KOPT-K1 (cell line): Measurements from ENCODE around the gene SIL1.

Experiments used
- H3K27ac ChIP-seq: fragments of 200-600 bp; sonication (generic); 2 replicates; pipeline ENCODE4 v1.5.1; 2016; ENCODE audit warnings: antibody characterized with exemption, mild to moderate bottlenecking, low read depth, low read length; ENCODE audit not compliant: poor library complexity, severe bottlenecking
- H3K36me3 ChIP-seq: fragments of 200-600 bp; sonication (generic); 2 replicates; pipeline ENCODE4 v1.5.1; 2017; ENCODE audit warnings: antibody characterized with exemption, mild to moderate bottlenecking, low read length, moderate library complexity; ENCODE audit not compliant: insufficient read depth
- H3K9me3 ChIP-seq: fragments of 200-600 bp; sonication (generic); 2 replicates; pipeline ENCODE4 v1.5.1; 2017; ENCODE audit warnings: antibody characterized with exemption, low read length, mild to moderate bottlenecking; ENCODE audit not compliant: insufficient read depth, poor library complexity, severe bottlenecking

The SIL1 gene

GRCh38 chr5:138951091-138951985, 246.8 kb downstream of the SIL1 start:
- H3K27ac ChIP-seq = no peak overlapping the region
- H3K9me3 ChIP-seq = no peaks in the 10 kb centered on the region
- H3K36me3 ChIP-seq = no peaks in the 10 kb centered on the region

- Histone ChIP-seq H3K27ac (no peak overlapping the region), H3K9me3 (no peaks in the 10 kb centered on the region), H3K36me3 (no peaks in the 10 kb centered on the region)
These were observed 247.6 kb downstream of the SIL1 start for GRCh38 chr5:138950421-138951031.

DNA sequence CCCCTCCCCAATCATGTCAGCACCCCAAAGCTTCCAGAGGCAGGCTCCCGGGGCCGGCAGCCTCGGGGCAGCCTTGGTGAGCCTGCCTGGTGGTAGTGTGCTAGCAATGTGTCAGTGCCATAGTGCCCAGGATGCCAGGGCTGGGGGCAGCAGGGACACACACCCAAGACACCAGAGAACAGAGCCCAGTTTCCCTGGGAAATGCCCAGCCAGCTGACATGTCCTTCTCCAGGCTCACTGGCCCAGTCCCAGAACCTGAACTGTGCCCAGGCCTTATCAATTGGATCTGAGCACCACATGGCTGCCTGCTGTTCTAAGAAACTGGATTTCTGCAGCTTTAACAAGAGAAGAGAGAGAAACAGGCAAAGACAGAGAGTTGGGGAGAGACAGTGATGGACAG, 248.2 kb downstream of the SIL1 start:
- H3K27ac ChIP-seq = no peak overlapping the region
- no peaks in the 10 kb centered on the region for H3K9me3 ChIP-seq
- H3K36me3 ChIP-seq = no peaks in the 10 kb centered on the region

- no peaks in the 10 kb centered on the region for H3K36me3 ChIP-seq
- H3K27ac ChIP-seq = no peak overlapping the region
These were observed 249.0 kb downstream of the SIL1 start for GRCh38 chr5:138949223-138949574.

DNA sequence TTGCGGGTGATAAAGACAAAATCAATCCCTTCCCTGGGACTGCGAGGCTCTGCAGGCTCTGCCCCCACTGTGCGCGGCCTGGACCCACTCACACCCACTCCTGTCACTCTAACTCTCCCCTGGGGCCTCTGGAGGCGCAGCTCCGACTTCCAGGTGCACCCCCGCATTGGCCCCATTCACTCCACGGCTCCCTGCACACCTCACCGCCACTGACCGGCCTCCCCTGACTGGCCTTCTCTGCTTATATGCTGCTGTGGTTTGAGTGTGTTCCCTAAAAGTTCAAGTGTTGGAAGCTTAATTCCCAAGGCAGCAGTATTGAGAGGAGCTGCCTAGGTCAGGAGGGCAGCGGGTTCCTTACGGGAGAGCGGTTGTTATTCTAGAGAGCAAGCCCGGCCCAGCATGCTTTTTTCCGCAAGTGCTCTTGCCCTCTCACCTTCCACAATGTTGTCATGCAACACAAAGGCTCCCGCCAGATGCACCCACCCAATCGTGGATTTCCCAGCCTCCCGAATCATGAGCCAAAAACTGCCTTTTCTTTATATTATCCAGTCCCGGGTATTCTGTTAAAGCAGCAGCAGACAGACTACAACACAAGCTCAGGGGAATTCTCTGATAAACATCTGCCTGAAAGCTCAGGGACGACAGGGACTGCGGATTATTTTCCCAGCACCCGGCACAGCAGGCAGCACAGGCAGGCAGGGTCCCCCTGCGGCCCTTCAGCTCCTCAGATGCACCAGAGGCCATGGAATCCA, 249.5 kb downstream of the SIL1 start:
- no peaks in the 10 kb centered on the region for H3K9me3 ChIP-seq
- H3K36me3 ChIP-seq = no peaks in the 10 kb centered on the region
- H3K27ac ChIP-seq = no peak overlapping the region

More at GRCh38 chr5:138949223-138949574, 249.0 kb downstream of the SIL1 start:
- H3K9me3 ChIP-seq = no peaks in the 10 kb centered on the region

DNA sequence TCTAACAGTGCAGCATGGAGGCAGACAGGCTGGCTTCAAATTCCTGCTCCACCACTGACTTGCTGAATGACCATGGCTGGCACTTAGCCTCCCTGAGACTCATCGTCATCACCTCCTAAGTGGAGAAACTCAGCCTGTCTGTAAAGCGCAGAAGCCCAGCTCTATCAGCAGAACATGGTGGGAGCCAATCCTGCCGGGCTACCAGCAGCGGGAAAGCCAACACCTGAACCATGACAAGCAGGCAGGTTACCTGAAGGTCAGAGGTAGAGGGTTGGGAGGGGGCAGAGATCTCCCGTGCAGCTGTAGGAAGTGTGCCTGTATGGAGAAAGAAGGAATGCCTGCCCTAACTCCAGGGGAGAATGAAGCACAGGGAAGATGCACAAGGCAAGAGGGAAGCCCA, 250.4 kb downstream of the SIL1 start:
- Histone ChIP-seq H3K36me3 (no peaks in the 10 kb centered on the region), H3K9me3 (no peaks in the 10 kb centered on the region), H3K27ac (no peak overlapping the region)

GRCh38 chr5:138946831-138947560, 251.2 kb downstream of the SIL1 start:
- Histone ChIP-seq H3K36me3 (no peaks in the 10 kb centered on the region), H3K9me3 (no peaks in the 10 kb centered on the region), H3K27ac (no peak overlapping the region)

- Histone ChIP-seq H3K9me3 (no peaks in the 10 kb centered on the region), H3K36me3 (no peaks in the 10 kb centered on the region), H3K27ac (no peak overlapping the region)
These were observed 251.9 kb downstream of the SIL1 start for GRCh38 chr5:138946241-138946623.

- H3K9me3 ChIP-seq = no peaks in the 10 kb centered on the region
- no peaks in the 10 kb centered on the region for H3K36me3 ChIP-seq
- H3K27ac ChIP-seq = no peak overlapping the region
These were observed 252.5 kb downstream of the SIL1 start for GRCh38 chr5:138945421-138946240.

DNA sequence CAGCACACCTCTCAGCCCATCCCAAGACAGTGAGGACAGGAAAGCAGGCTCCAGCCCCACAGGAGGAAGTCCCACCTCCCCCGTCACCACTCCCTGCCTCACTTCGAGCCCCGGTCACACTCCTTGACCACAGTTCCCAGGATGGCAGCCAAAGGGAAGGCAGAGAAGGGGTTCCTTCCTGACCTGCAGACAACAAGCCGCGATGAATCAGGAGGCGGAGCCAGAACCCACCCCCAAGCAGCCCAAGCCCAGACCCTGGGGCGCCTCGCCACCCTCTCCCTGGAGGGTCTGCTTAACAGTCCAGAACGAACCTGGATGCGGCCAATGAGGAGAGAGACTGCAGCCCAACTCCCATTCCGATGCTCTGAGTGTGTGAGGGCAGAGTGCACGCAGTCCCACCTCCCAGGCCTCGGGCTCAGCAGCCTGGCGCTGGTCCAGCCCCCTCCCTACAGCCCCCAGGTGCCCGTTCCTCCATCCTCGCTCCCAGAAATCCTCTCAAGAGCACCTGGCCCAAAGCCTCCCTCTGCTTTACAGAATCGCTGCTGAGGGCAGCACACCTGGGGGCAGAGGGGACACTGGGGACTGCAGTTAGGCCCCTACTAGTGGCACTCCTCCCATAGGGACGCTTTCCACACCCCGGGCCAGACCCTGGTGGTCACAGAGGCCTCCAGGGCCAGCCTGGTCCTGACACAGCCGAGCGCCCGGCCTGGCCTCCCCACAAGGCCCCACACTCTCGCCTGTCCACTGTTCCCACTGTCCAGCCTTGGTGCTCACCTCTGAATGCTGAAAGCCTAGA, 253.4 kb downstream of the SIL1 start:
- Histone ChIP-seq H3K9me3 (no peaks in the 10 kb centered on the region), H3K27ac (no peak overlapping the region), H3K36me3 (no peaks in the 10 kb centered on the region)

- Histone ChIP-seq H3K36me3 (no peaks in the 10 kb centered on the region), H3K9me3 (no peaks in the 10 kb centered on the region), H3K27ac (no peak overlapping the region)
These were observed 254.5 kb downstream of the SIL1 start for GRCh38 chr5:138943599-138944173.

DNA sequence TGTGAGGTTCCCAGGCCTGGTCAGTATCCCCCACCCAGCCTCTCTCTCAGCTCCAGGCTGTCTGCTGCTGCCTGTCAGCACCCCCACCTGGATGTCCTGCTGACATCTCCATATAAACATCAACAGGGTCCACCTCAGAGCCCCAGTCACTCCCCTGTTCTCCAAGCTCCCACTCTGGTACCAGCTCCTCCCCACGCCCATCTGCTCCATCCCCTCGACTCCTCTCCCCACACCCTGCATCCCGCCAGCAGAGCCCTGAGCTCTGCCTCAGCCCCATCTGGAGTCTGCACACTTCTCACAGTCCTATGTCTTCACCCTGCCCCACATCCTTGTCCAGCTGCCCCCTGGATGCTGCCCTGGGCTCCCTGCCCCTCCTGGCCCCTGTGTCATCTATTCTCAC, 255.3 kb downstream of the SIL1 start:
- Histone ChIP-seq H3K27ac (no peak overlapping the region), H3K36me3 (no peaks in the 10 kb centered on the region), H3K9me3 (no peaks in the 10 kb centered on the region)

DNA sequence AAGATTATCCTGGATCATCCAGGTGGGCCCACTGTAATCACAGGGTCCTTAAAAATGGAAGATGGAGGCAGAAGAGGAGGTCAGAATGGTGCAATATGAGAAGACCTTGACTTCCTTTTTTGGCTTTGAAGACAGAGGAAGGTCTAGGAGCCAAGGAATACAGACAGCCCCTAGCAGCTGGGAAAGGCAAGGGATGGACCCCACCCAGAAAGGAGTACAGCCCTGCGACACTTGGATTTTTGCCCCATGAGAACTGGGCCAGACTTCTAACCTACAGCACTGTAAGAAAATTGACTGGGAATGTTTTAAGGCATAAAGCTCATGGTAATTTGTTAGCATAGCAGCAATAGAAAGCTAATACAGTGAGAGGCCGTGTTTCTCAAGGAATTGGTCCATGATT, 256.1 kb downstream of the SIL1 start:
- Histone ChIP-seq H3K27ac (no peak overlapping the region), H3K36me3 (no peaks in the 10 kb centered on the region), H3K9me3 (no peaks in the 10 kb centered on the region)
